ENCODE results near the gene CYP26C1.

The CYP26C1 gene

GRCh38 chr10:93063977-93064660 lies 3.5 kb downstream of the CYP26C1 start:
- in situ Hi-C loops (cut with MboI; ENCODE audit: low sequenced_read_pairs): no loop called here

GRCh38 chr10:93064874-93065660 lies 4.5 kb downstream of the CYP26C1 start:
- in situ Hi-C loops (cut with MboI; ENCODE audit: low sequenced_read_pairs): no loop called here

- in situ Hi-C loops (cut with MboI; ENCODE audit: low sequenced_read_pairs): no loop called here
These were observed 5.3 kb downstream of the CYP26C1 start for GRCh38 chr10:93065675-93066543.

GRCh38 chr10:93066544-93066913 lies 5.9 kb downstream of the CYP26C1 start:
- in situ Hi-C loops (cut with MboI; ENCODE audit: low sequenced_read_pairs): no loop called here

DNA sequence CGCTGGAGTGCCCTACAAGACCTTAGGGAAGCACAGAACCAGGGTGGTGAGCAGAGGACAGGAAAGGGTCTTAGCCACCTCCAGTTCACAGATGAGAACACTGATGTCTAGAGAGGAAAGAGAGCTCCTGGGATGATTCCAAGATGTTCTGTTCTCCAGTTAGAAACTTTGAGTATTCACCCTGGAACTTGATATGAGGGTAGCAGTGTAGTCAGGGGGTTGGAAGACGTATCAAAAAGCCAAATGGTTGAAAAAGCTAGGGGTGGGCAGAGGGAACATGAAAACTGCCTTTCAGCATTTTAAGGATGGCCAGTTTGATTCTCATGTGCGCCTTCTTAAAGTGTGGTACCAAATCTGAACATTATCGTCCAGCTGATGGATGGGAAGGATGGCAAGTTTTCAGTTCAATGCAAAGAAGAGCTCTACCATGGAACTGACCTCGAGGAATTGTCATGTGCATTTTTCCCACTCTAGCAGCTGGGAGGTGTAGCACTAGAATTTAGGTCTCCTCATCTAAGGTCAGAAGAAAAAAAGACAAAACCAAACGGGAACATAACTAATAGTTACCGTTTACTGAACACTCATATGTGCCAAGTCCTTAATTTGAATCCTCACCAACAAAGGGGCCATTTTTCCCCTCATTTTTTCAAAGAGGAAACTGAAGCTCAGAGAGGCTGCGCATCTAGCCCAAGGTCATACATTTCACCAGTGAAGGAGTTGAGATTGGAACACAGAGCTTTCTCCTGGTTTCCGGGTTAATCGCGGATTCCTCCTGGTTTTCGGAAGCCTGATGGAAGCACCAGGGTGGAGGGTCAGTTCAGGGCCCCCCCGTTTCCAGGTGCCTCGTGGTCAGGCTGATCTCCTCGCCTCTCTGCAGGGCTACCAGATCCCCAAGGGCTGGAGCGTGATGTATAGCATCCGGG lies 7.1 kb downstream of the CYP26C1 start:
- in situ Hi-C loops (cut with MboI; ENCODE audit: low sequenced_read_pairs): no loop called here

GRCh38 chr10:93068411-93069244 lies 8.0 kb downstream of the CYP26C1 start:
- in situ Hi-C loops (cut with MboI; ENCODE audit: low sequenced_read_pairs): no loop called here

DNA sequence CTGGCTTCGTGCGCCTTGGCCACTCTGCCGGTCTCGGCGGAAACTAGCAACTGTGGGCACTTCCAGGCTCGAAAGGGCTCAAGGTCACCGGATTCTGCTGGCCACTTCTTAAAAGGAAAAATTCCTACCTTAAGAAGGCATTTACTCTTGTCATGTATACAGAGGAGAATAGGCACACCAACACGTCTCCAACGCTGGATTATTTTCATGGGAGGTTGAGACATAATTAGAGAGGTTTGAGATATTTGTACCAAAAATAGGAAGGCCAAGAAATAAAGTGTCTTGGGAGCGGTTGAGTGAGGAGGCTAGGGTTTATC lies 8.6 kb downstream of the CYP26C1 start:
- in situ Hi-C loops (cut with MboI; ENCODE audit: low sequenced_read_pairs): no loop called here

GRCh38 chr10:93070378-93071176 lies 10.0 kb downstream of the CYP26C1 start:
- in situ Hi-C loops (cut with MboI; ENCODE audit: low sequenced_read_pairs): no loop called here

GRCh38 chr10:93071177-93071472 lies 10.5 kb downstream of the CYP26C1 start:
- in situ Hi-C loops (cut with MboI; ENCODE audit: low sequenced_read_pairs): no loop called here

- in situ Hi-C loops (cut with MboI; ENCODE audit: low sequenced_read_pairs): no loop called here
These were observed 11.2 kb downstream of the CYP26C1 start for GRCh38 chr10:93071674-93072224.

GRCh38 chr10:93072225-93072712 lies 11.7 kb downstream of the CYP26C1 start:
- in situ Hi-C loops (cut with MboI; ENCODE audit: low sequenced_read_pairs): no loop called here

DNA sequence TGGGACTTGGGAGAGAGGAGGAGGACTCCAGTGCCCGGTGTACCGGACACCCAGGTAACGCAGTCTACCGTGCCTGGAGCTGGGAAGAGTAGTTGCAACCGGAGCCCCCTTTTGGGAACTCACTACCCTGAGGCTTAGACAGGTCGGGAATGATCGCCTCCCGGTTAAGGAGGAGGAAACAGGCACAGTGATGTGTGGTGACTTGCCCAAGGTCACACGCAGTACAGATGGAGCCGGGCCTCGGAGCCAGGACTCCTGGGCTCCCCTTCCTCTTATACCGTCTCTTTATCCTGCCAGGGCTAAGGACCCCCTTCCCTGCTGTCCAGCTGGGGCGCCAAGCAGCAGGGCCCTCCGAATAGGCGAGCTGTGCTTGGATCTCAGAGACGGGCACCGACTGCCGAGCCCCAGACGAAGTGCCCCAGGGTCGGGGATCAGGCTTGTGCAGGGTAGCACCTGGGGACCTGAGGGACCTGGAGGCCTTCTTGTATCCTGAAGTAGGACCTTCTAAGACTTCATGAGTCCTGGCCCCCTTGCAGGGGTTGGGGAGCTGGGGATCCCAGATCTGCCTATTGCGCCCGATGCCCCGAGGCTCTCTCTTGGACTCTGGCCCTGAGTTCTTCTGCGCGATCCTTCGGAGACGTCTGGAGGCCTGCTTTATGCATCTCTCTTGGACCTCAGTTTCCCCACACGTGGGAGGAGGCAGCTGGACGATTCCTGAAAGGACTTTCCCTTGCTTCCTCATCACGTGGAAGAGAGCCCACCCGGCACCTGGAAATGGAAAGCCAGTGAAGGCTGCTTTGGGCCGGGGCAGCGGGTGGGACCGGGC lies 12.3 kb downstream of the CYP26C1 start:
- in situ Hi-C loops (cut with MboI; ENCODE audit: low sequenced_read_pairs): no loop called here

DNA sequence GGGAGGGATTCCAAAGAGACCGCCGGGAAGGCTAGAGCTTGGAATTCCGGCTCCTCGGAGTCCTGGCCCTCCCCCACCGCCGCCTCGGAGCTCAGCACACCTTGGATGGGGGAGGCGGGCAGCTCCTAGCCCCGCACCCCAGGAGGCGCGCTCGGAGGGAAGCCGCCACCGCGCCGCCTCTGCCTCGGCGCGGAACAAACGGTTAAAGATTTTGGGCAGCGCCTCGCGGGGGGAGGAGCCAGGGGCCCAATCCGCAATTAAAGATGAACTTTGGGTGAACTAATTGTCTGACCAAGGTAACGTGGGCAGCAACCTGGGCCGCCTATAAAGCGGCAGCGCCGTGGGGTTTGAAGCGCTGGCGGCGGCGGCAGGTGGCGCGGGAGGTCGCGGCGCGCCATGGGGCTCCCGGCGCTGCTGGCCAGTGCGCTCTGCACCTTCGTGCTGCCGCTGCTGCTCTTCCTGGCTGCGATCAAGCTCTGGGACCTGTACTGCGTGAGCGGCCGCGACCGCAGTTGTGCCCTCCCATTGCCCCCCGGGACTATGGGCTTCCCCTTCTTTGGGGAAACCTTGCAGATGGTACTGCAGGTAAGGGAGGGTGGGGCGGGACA lies 13.0 kb downstream of the CYP26C1 start, which contains the start of gene CYP26A1:
CYP26A1 (plus strand) TSS at position 355 of the 608 bp plus-strand sequence; CDS start at position 397, 42 bp downstream.
- in situ Hi-C loops (cut with MboI; ENCODE audit: low sequenced_read_pairs): no loop called here

DNA sequence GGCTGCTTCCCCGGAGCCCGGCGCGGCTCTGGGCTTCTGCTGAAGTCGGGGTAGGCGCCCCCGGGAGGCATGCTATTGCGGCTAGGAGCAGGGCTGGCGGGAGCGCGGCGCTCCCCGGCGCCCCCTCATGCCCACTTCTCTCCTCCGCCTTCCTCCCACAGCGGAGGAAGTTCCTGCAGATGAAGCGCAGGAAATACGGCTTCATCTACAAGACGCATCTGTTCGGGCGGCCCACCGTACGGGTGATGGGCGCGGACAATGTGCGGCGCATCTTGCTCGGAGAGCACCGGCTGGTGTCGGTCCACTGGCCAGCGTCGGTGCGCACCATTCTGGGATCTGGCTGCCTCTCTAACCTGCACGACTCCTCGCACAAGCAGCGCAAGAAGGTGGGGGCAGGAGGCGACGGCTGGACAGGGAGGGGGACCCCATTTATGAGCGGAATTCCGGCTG lies 13.6 kb downstream of the CYP26C1 start:
- in situ Hi-C loops (cut with MboI; ENCODE audit: low sequenced_read_pairs): no loop called here

GRCh38 chr10:93074597-93075368 lies 14.2 kb downstream of the CYP26C1 start:
- in situ Hi-C loops (cut with MboI; ENCODE audit: low sequenced_read_pairs): loop anchor here (25.0 kb wide), 1 partner anchor 413 kb away; the partner anchor contains the start of genes CEP55 and MYOF

Data from HL-60/S4 (cell line).